Heart left ventricle (tissue), 13 donors: Measurements from ENCODE around the gene DGAT2.

Experiments
- POLR2A ChIP-seq, 2 donors: fragments of 450-650 bp; IDR thresholded peaks; one replicate each; pipeline ENCODE4 v1.6.1; 2017; ENCODE audit warnings: antibody characterized with exemption in 2 of 2, mild to moderate bottlenecking in 2 of 2, moderate library complexity in 2 of 2
- TF ChIP-seq, protein P1 (sequence below), 12 donors: fragments of 200-600 bp; sonication (generic) in 4 of 12; IDR thresholded peaks; one replicate each; pipeline versions ENCODE4 v1.5.0 to v1.8.0; 2018 to 2022; ENCODE audit warnings: antibody characterized with exemption in 12 of 12, mild to moderate bottlenecking in 5 of 12
- donor health status: ischemic (EF 13 %, LVEDD 7.1; RV severe dilation, severe dysfunction).
- donor health status: DM: no; HTN: yes; CAD: no.
- donor health status: DM: no; HTN: no; CAD: no.
- donor health status: ischemic (EF 25% LVEDD 6.9; RV normal size, moderate dysfunction).
- donor health status: ischemic (EF 25% LVEDD 5.7; RV mildly dilated, moderate dysfunction).
- donor health status: ischemic (EF 35%, LVEDD 5.7; RV mildly dilated, moderate dysfunction).
- donor health status: nonischemic (EF 11% LVEDD 7.7; RV severe dilation, severe dysfunction).
- donor health status: DM: yes; HTN: yes; CAD: no.
- donor health status: PGD.
- donor health status: ischemic (EF 29% LVEDD 5.4; RV normal size, mild dysfunction).
- donor health status: nonischemic (EF 23%, LVEDD 6.1; RV moderate dilation, normal function).

DNA sequence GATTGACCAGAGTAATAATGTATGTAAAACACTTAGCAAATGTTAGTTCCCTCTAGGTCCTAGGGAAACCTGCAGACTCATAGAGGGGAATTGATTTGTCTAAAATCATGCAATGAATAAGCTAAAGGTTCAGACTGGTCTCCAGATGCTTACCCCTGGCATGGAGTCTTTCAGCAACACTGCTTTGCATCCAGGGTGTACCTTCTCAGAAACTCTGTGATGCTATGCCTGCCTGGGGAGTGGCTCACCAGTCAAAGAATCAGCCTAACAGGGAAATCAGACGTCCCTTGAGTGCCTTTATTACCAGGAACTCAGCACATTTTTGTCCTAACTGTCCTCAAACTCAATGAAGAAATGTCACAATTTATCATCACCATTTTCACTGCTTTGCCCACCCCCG, 40.5 kb downstream of the DGAT2 start:
- TF ChIP-seq, protein P1, sequence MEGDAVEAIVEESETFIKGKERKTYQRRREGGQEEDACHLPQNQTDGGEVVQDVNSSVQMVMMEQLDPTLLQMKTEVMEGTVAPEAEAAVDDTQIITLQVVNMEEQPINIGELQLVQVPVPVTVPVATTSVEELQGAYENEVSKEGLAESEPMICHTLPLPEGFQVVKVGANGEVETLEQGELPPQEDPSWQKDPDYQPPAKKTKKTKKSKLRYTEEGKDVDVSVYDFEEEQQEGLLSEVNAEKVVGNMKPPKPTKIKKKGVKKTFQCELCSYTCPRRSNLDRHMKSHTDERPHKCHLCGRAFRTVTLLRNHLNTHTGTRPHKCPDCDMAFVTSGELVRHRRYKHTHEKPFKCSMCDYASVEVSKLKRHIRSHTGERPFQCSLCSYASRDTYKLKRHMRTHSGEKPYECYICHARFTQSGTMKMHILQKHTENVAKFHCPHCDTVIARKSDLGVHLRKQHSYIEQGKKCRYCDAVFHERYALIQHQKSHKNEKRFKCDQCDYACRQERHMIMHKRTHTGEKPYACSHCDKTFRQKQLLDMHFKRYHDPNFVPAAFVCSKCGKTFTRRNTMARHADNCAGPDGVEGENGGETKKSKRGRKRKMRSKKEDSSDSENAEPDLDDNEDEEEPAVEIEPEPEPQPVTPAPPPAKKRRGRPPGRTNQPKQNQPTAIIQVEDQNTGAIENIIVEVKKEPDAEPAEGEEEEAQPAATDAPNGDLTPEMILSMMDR (IDR thresholded peaks at IDR 0.05) = no peak
- TF ChIP-seq POLR2A (IDR thresholded peaks at IDR 0.05) = no peak
